Myocyte (in vitro differentiated cells): ENCODE results near the gene BAHCC1. TPM values are rescaled to one million over a fixed set of nuclear protein-coding genes. Genes with fewer than 3 reads are reported as not detected.

Experiments
- DNase-seq: peaks from one replicate; pipeline ENCODE4 v3.0.0-alpha.2; 2012; ENCODE audit warnings: low read depth
- total RNA-seq: library from RNA; depleted of rRNA; stranded (reverse); fragments of >200 nt; gene quantifications from 2 replicates; pipeline ENCODE4 v1.2.3, GENCODE V29; 2014

BAHCC1 gene
- total RNA-seq, 1 donor from 2014 or later: 5.7 TPM

GRCh38 chr17:81366648-81367047 lies 28.6 kb upstream of the BAHCC1 start:
- DNase-seq: no peak

- no peak for DNase-seq
Observed at GRCh38 chr17:81367171-81367570, 28.1 kb upstream of the BAHCC1 start.

GRCh38 chr17:81368161-81369022 lies 26.9 kb upstream of the BAHCC1 start:
- DNase-seq: no peak

- no peak for DNase-seq
Observed at GRCh38 chr17:81370294-81370693, 25.0 kb upstream of the BAHCC1 start.

- peak; percentile 72 for DNase-seq
Observed at GRCh38 chr17:81371910-81372760, 23.1 kb upstream of the BAHCC1 start.

GRCh38 chr17:81373536-81374160 lies 21.6 kb upstream of the BAHCC1 start:
- DNase-seq: no peak

- no peak for DNase-seq
Observed at GRCh38 chr17:81374890-81375289, 20.4 kb upstream of the BAHCC1 start.

GRCh38 chr17:81376946-81377714 lies 18.1 kb upstream of the BAHCC1 start:
- no peak for DNase-seq

- no peak for DNase-seq
Observed at GRCh38 chr17:81378941-81379511, 16.2 kb upstream of the BAHCC1 start.

- no peak for DNase-seq
Observed at GRCh38 chr17:81379523-81379942, 15.7 kb upstream of the BAHCC1 start.

GRCh38 chr17:81380131-81380530 lies 15.1 kb upstream of the BAHCC1 start:
- DNase-seq: no peak

- peak; percentile 95 for DNase-seq
Observed at GRCh38 chr17:81380666-81381518, 14.4 kb upstream of the BAHCC1 start.

GRCh38 chr17:81381632-81382577 lies 13.4 kb upstream of the BAHCC1 start:
- DNase-seq: no peak

- DNase-seq: no peak
Observed at GRCh38 chr17:81382851-81383250, 12.4 kb upstream of the BAHCC1 start.

- DNase-seq: no peak
Observed at GRCh38 chr17:81383504-81384421, 11.5 kb upstream of the BAHCC1 start.

GRCh38 chr17:81384929-81385319 lies 10.3 kb upstream of the BAHCC1 start:
- DNase-seq: no peak

- peak; percentile 90 for DNase-seq
Observed at GRCh38 chr17:81385320-81386111, 9.7 kb upstream of the BAHCC1 start.
